Stimulated activated CD4-positive, alpha-beta T cell treated with anti-CD3 and anti-CD28 coated beads, Interleukin-2, amount 100 ng/mL, for 24 hours (primary cell): ENCODE results near the gene ERBB4.

Source experiments
- DNase-seq, 2 donors: peaks; one replicate each; pipeline ENCODE4 v3.0.0-alpha.2; 2020

ERBB4 gene

GRCh38 chr2:212538305-212539071 lies at the start of gene ERBB4:
ERBB4 (minus strand) TSS chr2:212538802; CDS start chr2:212538530, 272 bp downstream.
- DNase-seq = peak in 1 of 2 donors; percentile 2

DNA sequence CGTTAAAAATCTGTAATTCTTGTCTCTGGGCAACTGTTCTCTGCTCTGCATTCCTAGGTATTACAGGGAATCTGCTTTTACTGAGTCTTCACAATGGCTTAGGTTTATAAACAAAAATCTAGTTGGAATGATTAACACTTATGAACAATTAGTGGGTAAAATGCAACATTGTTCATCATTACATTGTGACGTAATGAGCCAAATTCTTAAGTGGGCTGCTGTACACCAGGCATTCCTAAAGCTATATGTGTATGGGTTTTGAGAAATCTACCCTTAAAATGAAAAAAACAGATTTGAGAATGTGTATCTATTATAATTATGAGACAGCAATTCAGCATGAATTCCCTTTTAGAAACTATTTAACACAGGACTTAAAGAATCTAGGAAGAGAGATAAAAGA lies 41.5 kb upstream of the ERBB4 start:
- no peak for DNase-seq

GRCh38 chr2:212556296-212556695 lies 17.7 kb upstream of the ERBB4 start:
- no peak for DNase-seq

DNA sequence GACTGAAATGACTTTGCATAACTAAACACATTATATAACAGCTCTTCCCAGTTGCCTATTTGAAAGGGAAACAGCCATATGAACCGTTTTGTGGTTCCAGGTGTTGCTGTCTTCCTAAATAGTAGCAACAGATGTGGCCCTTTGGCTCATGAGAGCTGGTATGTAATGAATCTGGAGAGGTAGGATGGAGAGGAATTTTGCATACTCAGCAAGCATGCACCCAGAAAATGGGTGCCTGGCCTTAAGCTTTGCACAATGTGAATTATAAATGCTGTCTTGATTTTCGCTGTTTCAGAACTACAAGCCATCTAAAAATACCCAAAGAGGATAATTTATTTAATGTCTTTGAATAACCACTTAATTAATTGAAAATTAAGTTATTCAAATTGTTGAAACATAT lies 15.6 kb upstream of the ERBB4 start:
- no peak for DNase-seq

GRCh38 chr2:212549941-212550340 lies 11.3 kb upstream of the ERBB4 start:
- no peak for DNase-seq

DNA sequence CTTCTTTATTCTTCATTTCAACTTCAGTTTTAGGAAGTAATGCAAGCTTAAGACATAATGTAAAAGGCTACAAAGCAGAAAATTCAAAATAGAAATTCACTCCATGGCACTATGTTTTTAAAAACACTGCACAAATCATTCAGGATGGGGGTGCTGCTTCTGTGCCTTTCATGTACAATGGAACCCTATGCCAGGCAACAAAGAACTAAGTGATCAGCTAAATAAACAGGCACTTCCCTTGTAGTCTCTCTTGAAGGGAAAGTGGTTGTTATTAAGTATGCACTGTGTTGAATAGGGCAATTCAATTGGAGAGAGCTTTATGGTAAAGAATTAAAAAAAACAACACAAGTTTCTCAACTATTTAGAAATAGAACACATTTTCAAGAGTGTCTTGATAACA lies 10.9 kb upstream of the ERBB4 start:
- DNase-seq = no peak

DNA sequence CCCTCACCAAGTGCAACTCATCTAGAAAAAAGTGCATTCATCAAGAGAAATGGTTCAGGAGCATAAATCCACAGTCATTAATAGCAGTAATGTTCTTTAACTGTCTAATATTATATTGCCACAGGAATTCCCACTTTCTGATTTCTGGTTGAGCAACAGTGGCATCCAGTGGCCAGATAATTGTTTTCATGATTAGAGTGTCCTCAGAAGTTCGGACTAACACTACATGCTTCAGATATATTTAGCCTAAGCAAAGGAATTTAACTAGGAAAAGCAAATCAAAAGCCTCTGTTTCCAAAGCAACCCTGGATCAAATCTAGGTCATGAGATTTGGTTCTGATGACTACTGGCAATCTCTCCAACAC lies 9.8 kb upstream of the ERBB4 start:
- DNase-seq = no peak

- DNase-seq = no peak
Measured at GRCh38 chr2:212547716-212548454, 9.3 kb upstream of the ERBB4 start.

- no peak for DNase-seq
Measured at GRCh38 chr2:212546669-212547068, 8.1 kb upstream of the ERBB4 start.

- no peak for DNase-seq
Measured at GRCh38 chr2:212540341-212540740, 1.7 kb upstream of the ERBB4 start.

GRCh38 chr2:212539072-212539880 lies 674 bp upstream of the ERBB4 start:
- no peak for DNase-seq

- DNase-seq = peak in 1 of 2 donors; percentile 3
Measured at GRCh38 chr2:212537726-212538304, 787 bp downstream of the ERBB4 start.

DNA sequence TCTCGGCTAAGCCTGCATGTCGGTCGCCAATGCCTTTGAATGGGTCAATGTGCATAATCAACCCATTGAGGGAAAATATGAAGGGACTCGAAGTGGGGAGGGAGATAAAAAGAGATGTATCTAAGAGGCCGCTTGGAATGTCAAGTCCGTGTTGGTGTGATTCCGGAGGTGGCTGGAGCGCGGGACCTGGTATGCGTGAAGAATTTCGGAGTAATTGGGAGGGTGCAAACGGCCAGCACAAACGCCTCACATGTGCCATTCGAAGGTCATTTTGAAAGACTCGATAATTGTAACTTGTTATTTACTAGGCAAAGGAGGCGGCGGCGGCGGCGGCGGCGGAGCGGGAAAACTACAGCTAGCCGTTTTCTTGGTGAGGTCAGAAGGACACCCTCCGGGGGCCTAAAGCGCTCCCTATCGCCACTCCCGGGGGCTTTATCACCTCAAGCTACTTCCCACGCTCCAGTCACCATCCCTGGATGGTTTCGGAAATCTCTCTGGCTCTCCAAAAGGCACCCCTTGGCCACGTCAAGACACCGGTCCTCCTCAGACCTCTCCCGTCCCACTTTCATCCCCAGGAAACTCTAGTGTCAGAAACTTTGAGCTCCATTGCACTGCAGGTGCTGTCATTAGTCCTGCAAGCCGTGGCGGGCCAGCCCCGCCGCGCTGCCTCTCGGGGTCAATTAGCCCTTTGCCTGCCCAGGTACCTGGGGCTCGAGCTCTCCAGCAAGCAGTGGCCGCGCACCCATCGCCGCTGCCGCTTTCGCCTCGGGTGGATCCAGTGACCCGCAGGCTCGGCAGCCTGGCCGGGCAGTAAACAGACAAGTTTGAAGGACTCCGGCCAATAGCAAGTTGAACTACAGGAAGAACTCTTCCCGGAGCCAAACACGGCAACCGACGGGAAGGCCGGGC lies 1.5 kb downstream of the ERBB4 start:
- peak in 1 of 2 donors; percentile 1 for DNase-seq

GRCh38 chr2:212535996-212536816 lies 2.4 kb downstream of the ERBB4 start:
- DNase-seq = no peak

GRCh38 chr2:212534336-212534735 lies 4.3 kb downstream of the ERBB4 start:
- no peak for DNase-seq

GRCh38 chr2:212532585-212532984 lies 6.0 kb downstream of the ERBB4 start:
- no peak for DNase-seq

DNA sequence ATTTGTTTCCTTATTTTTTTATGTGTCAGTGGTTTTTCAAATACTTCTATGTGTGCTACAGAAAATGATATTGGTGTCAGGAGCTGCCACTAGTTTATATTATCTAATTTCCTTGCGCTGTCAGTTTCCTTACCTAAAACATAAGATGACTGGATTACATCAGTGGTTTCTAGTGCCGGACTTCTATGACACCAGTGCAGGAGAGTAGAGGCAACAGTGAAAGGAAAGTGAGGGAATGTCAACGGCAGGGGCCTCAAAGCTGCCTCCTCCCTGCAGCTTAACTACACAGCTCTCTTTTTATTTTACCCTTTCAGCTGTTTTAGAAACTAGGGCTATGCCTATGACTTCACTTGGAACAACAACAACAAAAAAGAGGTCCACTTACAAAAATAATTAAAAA lies 6.5 kb downstream of the ERBB4 start:
- no peak for DNase-seq

- no peak for DNase-seq
Measured at GRCh38 chr2:212531499-212531898, 7.1 kb downstream of the ERBB4 start.

- no peak for DNase-seq
Measured at GRCh38 chr2:212530991-212531390, 7.6 kb downstream of the ERBB4 start.

DNA sequence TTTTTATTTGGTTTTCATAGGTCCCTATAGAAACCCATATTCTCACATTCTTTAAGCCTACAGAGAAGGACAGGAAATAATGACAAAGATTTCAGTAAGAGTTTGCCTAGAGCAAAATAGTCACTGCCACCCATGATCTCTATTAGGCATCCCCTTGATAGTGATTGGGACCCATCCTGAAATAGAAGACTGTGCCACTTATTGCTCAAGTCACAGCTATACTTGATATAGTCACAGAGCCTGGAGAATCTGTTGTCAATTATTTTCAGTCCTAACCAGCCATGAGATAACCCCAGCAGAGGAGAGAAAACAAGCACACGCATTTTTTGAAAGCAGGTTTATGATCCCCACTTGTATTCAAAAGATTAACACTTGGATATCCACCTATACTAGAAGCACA lies 8.2 kb downstream of the ERBB4 start:
- no peak for DNase-seq
